ENCODE measurements around the gene ACCSL.

ACCSL gene

GRCh38 chr11:44047931-44048431, at the start of gene ACCSL:
Gene ACCSL (plus strand): TSS chr11:44047981. CDS start chr11:44048037, 56 bp downstream.
- TF ChIP-seq, protein P1, sequence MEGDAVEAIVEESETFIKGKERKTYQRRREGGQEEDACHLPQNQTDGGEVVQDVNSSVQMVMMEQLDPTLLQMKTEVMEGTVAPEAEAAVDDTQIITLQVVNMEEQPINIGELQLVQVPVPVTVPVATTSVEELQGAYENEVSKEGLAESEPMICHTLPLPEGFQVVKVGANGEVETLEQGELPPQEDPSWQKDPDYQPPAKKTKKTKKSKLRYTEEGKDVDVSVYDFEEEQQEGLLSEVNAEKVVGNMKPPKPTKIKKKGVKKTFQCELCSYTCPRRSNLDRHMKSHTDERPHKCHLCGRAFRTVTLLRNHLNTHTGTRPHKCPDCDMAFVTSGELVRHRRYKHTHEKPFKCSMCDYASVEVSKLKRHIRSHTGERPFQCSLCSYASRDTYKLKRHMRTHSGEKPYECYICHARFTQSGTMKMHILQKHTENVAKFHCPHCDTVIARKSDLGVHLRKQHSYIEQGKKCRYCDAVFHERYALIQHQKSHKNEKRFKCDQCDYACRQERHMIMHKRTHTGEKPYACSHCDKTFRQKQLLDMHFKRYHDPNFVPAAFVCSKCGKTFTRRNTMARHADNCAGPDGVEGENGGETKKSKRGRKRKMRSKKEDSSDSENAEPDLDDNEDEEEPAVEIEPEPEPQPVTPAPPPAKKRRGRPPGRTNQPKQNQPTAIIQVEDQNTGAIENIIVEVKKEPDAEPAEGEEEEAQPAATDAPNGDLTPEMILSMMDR (conservative IDR thresholded peaks at IDR 0.05; ENCODE audit: low read depth, low read length): no peak
- Histone ChIP-seq H2AFZ (ENCODE audit: low read depth) (no peak within 1 kb of the TSS), H3K9ac (no peak within 1 kb of the TSS), H3K79me2 (ENCODE audit: insufficient read depth, low read depth) (no peaks in the 10 kb centered on the region), H3K27me3 (ENCODE audit: insufficient read depth, low read depth) (no peaks in the 10 kb centered on the region), H3K4me1 (ENCODE audit: low read depth, poor library complexity, severe bottlenecking) (no peaks in the 10 kb centered on the region), H3K36me3 (ENCODE audit: insufficient read depth) (no peaks in the 10 kb centered on the region), H3K4me3 (IDR thresholded peaks at IDR 0.05; ENCODE audit: insufficient read depth, low read depth, low read length) (no peak within 1 kb of the TSS), H3K4me2 (no peak within 1 kb of the TSS), H4K20me1 (ENCODE audit: insufficient read depth) (no peaks in the 10 kb centered on the region), H3K27ac (no peak within 1 kb of the TSS)

GRCh38 chr11:43998308-43998707, 49.5 kb upstream of the ACCSL start:
- Histone ChIP-seq H3K36me3 (ENCODE audit: insufficient read depth) (no peaks in the 10 kb centered on the region), H3K27me3 (ENCODE audit: insufficient read depth, low read depth) (no peaks in the 10 kb centered on the region), H2AFZ (ENCODE audit: low read depth) (no peak overlapping the region), H3K4me2 (no peak overlapping the region), H4K20me1 (ENCODE audit: insufficient read depth) (no peaks in the 10 kb centered on the region), H3K27ac (no peak overlapping the region), H3K79me2 (ENCODE audit: insufficient read depth, low read depth) (no peaks in the 10 kb centered on the region), H3K9ac (no peak overlapping the region), H3K4me1 (ENCODE audit: low read depth, poor library complexity, severe bottlenecking) (no peaks in the 10 kb centered on the region), H3K4me3 (IDR thresholded peaks at IDR 0.05; ENCODE audit: insufficient read depth, low read depth, low read length) (no peak overlapping the region)
- TF ChIP-seq, protein P1 (conservative IDR thresholded peaks at IDR 0.05; ENCODE audit: low read depth, low read length): no peak

- H3K9ac ChIP-seq: no peak overlapping the region
- H3K36me3 ChIP-seq (ENCODE audit: insufficient read depth): no peaks in the 10 kb centered on the region
- no peaks in the 10 kb centered on the region for H3K4me1 ChIP-seq (ENCODE audit: low read depth, poor library complexity, severe bottlenecking)
- H4K20me1 ChIP-seq (ENCODE audit: insufficient read depth): no peaks in the 10 kb centered on the region
- H2AFZ ChIP-seq (ENCODE audit: low read depth): no peak overlapping the region
- H3K79me2 ChIP-seq (ENCODE audit: insufficient read depth, low read depth): no peaks in the 10 kb centered on the region
- no peak overlapping the region for H3K4me3 ChIP-seq (IDR thresholded peaks at IDR 0.05; ENCODE audit: insufficient read depth, low read depth, low read length)
- TF ChIP-seq, protein P1 (conservative IDR thresholded peaks at IDR 0.05; ENCODE audit: low read depth, low read length): no peak
- no peak overlapping the region for H3K4me2 ChIP-seq
- no peak overlapping the region for H3K27ac ChIP-seq
- no peaks in the 10 kb centered on the region for H3K27me3 ChIP-seq (ENCODE audit: insufficient read depth, low read depth)
Measured at GRCh38 chr11:44000731-44001130, 47.0 kb upstream of the ACCSL start.

DNA sequence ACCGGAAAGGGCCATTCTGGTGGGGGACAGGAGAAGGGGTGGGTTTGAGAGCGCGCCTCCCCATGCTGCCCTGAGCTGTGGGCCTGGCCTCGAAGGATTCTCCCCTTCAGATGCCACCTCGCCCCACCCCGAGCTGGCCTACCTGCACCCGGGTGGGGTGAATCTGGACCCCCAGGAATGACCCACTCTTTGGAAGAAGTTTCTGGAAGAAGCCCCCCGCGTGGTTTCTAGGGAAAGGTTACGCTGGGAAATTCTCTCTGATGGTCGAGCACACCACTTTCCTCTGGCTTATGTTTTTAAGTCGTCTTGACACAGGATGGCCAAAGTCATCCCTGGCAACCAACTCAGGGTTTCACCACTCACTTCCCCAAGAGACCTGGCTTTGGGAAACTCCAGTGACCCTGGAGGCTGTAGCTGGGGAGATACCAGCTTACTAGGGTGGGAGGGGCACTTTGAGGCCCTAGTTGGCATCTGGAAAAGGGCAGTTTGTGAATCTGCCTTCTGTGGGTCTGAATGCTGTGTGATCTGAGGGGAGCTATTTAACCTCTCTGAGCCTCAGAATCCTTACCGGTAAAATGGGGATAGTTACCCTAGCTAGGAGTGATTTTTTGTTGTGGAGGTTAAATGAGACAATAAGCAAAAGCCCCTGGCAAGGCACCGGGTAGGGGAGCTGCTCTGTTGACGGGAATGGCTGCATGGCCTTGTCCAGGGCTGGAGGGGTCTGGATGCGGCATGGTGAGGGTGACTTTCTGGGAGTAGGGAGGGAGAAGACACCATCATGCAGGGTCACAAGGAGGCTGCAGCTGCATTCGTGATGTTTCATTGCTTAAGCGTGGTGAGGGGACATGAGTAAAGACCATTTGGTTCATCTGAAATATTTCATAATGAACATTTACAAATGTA, 45.3 kb upstream of the ACCSL start:
- Histone ChIP-seq H3K79me2 (ENCODE audit: insufficient read depth, low read depth) (no peaks in the 10 kb centered on the region), H3K4me2 (no peak overlapping the region), H3K9ac (no peak overlapping the region), H3K4me1 (ENCODE audit: low read depth, poor library complexity, severe bottlenecking) (no peaks in the 10 kb centered on the region), H3K27me3 (ENCODE audit: insufficient read depth, low read depth) (no peaks in the 10 kb centered on the region), H2AFZ (ENCODE audit: low read depth) (no peak overlapping the region), H3K4me3 (IDR thresholded peaks at IDR 0.05; ENCODE audit: insufficient read depth, low read depth, low read length) (no peak overlapping the region), H4K20me1 (ENCODE audit: insufficient read depth) (no peaks in the 10 kb centered on the region), H3K27ac (no peak overlapping the region), H3K36me3 (ENCODE audit: insufficient read depth) (no peaks in the 10 kb centered on the region)
- TF ChIP-seq, protein P1 (conservative IDR thresholded peaks at IDR 0.05; ENCODE audit: low read depth, low read length): no peak
